Measurements from ENCODE around the gene DDX59. TPM values are rescaled to one million over a fixed set of nuclear protein-coding genes. Genes with fewer than 3 reads are reported as not detected.
A peak's percentile ranks its signal among the peaks of the same experiment; 100 is the strongest.

DDX59 gene
- total and polyA plus RNA-seq, 9 of the 15 experiments (the other 6 are each of a cell fraction or from before 2014, with no cell fraction given): 8.3 to 30.4 (median 19.8) TPM

GRCh38 chr1:200620273-200621131 is 49.2 kb downstream of the DDX59 start, which contains the start of gene KIF14 (continued):
- TF ChIP-seq ERF (CRISPR knock-in tag; IDR thresholded peaks at IDR 0.05) (0 out of 2 replicates have a peak, but pooled peaks have one; percentile 69), ZNF217 (CRISPR knock-in tag; IDR thresholded peaks at IDR 0.05) (no peak), ZBTB34 (CRISPR knock-in tag; IDR thresholded peaks at IDR 0.05) (no peak), MYC (IDR thresholded peaks at IDR 0.05; ENCODE audit: low read depth, low read length) (no peak), MYC (CRISPR knock-in tag; IDR thresholded peaks at IDR 0.05; ENCODE audit: borderline replicate concordance, low read depth) (peak; percentile 81; the same call in 1 of the 2 replicates), THRA (IDR thresholded peaks at IDR 0.05) (no peak), CSDE1 (IDR thresholded peaks at IDR 0.05) (peak in 1 of 2 experiments; percentile 79; a peak in 2 of 4 replicates), USF1 (CRISPR knock-in tag; IDR thresholded peaks at IDR 0.05) (peak; percentile 40; the same call in 1 of the 2 replicates), TAL1 (IDR thresholded peaks at IDR 0.05) (no peak), MAX (CRISPR knock-in tag; IDR thresholded peaks at IDR 0.05) (peak; percentile 67), PATZ1 (CRISPR knock-in tag; IDR thresholded peaks at IDR 0.05; ENCODE audit: borderline replicate concordance) (no peak), ATF7 (IDR thresholded peaks at IDR 0.05) (peak; percentile 48; the same call in 1 of the 2 replicates), PTRF (tag; IDR thresholded peaks at IDR 0.05) (no peak), HCFC1 (IDR thresholded peaks at IDR 0.05; ENCODE audit: low read depth, low read length) (peak; percentile 35; the same call in 1 of the 2 replicates), ZNF444 (CRISPR knock-in tag; IDR thresholded peaks at IDR 0.05) (no peak), KLF16 (IDR thresholded peaks at IDR 0.05) (no peak), PHB (CRISPR knock-in tag; IDR thresholded peaks at IDR 0.05) (no peak), SMARCB1 (IDR thresholded peaks at IDR 0.05; ENCODE audit: insufficient read length, low read depth) (no peak), ELK3 (CRISPR knock-in tag; IDR thresholded peaks at IDR 0.05) (no peak), ILK (tag; IDR thresholded peaks at IDR 0.05; ENCODE audit: borderline replicate concordance, low read depth) (no peak), MEIS2 (IDR thresholded peaks at IDR 0.05; ENCODE audit: partially characterized antibody) (no peak), ZNF76 (CRISPR knock-in tag; IDR thresholded peaks at IDR 0.05; ENCODE audit: borderline replicate concordance) (no peak)

Measured in K562 (cell line).